IMR-90 (cell line): Measurements from ENCODE around the gene RPTOR. TPM values are rescaled to one million over a fixed set of nuclear protein-coding genes. Genes with fewer than 3 reads are reported as not detected.

Experiments used
- ATAC-seq: fragments of 200-7000 bp; cut with Tn5 transposase; 2 replicates; pipeline ENCODE4 v1.9.1; 2020; ENCODE audit warnings: low read depth, mild to moderate bottlenecking, moderate library complexity
- BruUV-seq: library from RNA; stranded (reverse); fragments of 400-500 nt; replicated peaks from 2 replicates; lab custom pipeline; 2021; lab: Mats Ljungman, UMichigan
- CTCF ChIA-PET: fragments of 300-600 bp; formaldehyde crosslinking; extraction: SDS; loops from one replicate; lab custom pipeline; 2021; ENCODE audit warnings: antibody characterized with exemption; lab: Yijun Ruan, JAX
- POLR2A ChIA-PET: fragments of 300-600 bp; sonication (Branson Sonifier 250); formaldehyde crosslinking; loops from one replicate; lab custom pipeline; 2022; ENCODE audit warnings: antibody characterized with exemption; ENCODE audit not compliant: unreplicated experiment; lab: Charles Lee
- DNase-seq: peaks from one replicate; pipeline ENCODE4 v3.0.0; 2013
- H2AFZ ChIP-seq: replicated peaks from 2 replicates; pipeline ENCODE3; 2013; ENCODE audit warnings: low read length, mild to moderate bottlenecking; ENCODE audit not compliant: poor library complexity
- H2AK5ac ChIP-seq: 2 replicates; pipeline ENCODE4 v1.6.1; 2013; ENCODE audit warnings: low read depth, low read length, inconsistent platforms
- H2AK9ac ChIP-seq: replicated peaks from 2 replicates; pipeline ENCODE3; 2013; ENCODE audit warnings: mild to moderate bottlenecking, low read depth, low read length, moderate library complexity; ENCODE audit not compliant: poor library complexity
- H2BK120ac ChIP-seq: 2 replicates; pipeline ENCODE4 v1.6.1; 2013; ENCODE audit warnings: low read depth, low read length, inconsistent platforms
- H2BK15ac ChIP-seq: 3 replicates; pipeline ENCODE4 v1.6.1; 2013; ENCODE audit warnings: low read depth, low read length, inconsistent platforms
- H2BK20ac ChIP-seq: 2 replicates; pipeline ENCODE4 v1.6.1; 2013; ENCODE audit warnings: low read depth, mild to moderate bottlenecking, inconsistent platforms, low read length, moderate library complexity
- H2BK5ac ChIP-seq: 2 replicates; pipeline ENCODE4 v1.6.1; 2013; ENCODE audit warnings: mild to moderate bottlenecking, low read depth, low read length, inconsistent platforms; ENCODE audit not compliant: poor library complexity, severe bottlenecking
- H3K14ac ChIP-seq: replicated peaks from 2 replicates; pipeline ENCODE4 v1.6.1; 2013; ENCODE audit warnings: low read depth, low read length, inconsistent platforms
- H3K18ac ChIP-seq: 2 replicates; pipeline ENCODE4 v1.6.1; 2013; ENCODE audit warnings: low read depth, low read length, control low read depth
- H3K23ac ChIP-seq: 2 replicates; pipeline ENCODE4 v1.6.1; 2013; ENCODE audit warnings: low read depth, low read length, inconsistent platforms
- H3K27ac ChIP-seq: 2 replicates; pipeline ENCODE4 v1.5.1; 2013; ENCODE audit warnings: mild to moderate bottlenecking, control low read depth, low read length; ENCODE audit not compliant: insufficient read depth
- H3K27me3 ChIP-seq: 2 replicates; pipeline ENCODE4 v1.6.1; 2013; ENCODE audit warnings: low read length; ENCODE audit not compliant: control insufficient read depth, insufficient read depth
- H3K36me3 ChIP-seq: 2 replicates; pipeline ENCODE4 v1.6.1; 2013; ENCODE audit warnings: low read length, mixed read lengths; ENCODE audit not compliant: control insufficient read depth, insufficient read depth
- H3K4ac ChIP-seq: 2 replicates; pipeline ENCODE4 v1.6.1; 2013; ENCODE audit warnings: low read depth, low read length, inconsistent platforms
- H3K4me1 ChIP-seq: 2 replicates; pipeline ENCODE4 v1.6.1; 2013; ENCODE audit warnings: low read length, mixed read lengths; ENCODE audit not compliant: control insufficient read depth, insufficient read depth
- H3K4me2 ChIP-seq: 2 replicates; pipeline ENCODE4 v1.6.1; 2013; ENCODE audit warnings: low read depth, mild to moderate bottlenecking, control low read depth, low read length, moderate library complexity
- H3K4me3 ChIP-seq: 2 replicates; pipeline ENCODE4 v1.5.1; 2013; ENCODE audit warnings: low read depth, mild to moderate bottlenecking, control low read depth, low read length, moderate library complexity; ENCODE audit not compliant: insufficient read depth
- H3K56ac ChIP-seq: 2 replicates; pipeline ENCODE4 v1.6.1; 2013; ENCODE audit warnings: low read length, inconsistent platforms; ENCODE audit not compliant: insufficient read depth; ENCODE audit errors: extremely low read depth
- H3K79me1 ChIP-seq, 2 experiments: 2 replicates each; pipeline ENCODE4 v1.6.1; 2013; ENCODE audit warnings: low read length in 2 of 2, inconsistent platforms in 1 of 2, low read depth in 1 of 2
- H3K9ac ChIP-seq: 2 replicates; pipeline ENCODE4 v1.6.1; 2013; ENCODE audit warnings: low read depth, low read length, control low read depth
- H3K9me1 ChIP-seq: 2 replicates; pipeline ENCODE4 v1.6.1; 2013; ENCODE audit warnings: low read length, inconsistent platforms; ENCODE audit not compliant: insufficient read depth
- H3K9me3 ChIP-seq: 2 replicates; pipeline ENCODE4 v1.6.1; 2013; ENCODE audit warnings: low read length; ENCODE audit not compliant: control insufficient read depth, insufficient read depth
- H4K20me1 ChIP-seq: 2 replicates; pipeline ENCODE4 v1.6.1; 2013; ENCODE audit warnings: low read length, inconsistent platforms; ENCODE audit not compliant: insufficient read depth
- H4K5ac ChIP-seq: 2 replicates; pipeline ENCODE4 v1.6.1; 2013; ENCODE audit warnings: mild to moderate bottlenecking, low read depth, low read length, control low read depth
- H4K8ac ChIP-seq, 2 experiments: 2 replicates each; pipeline ENCODE4 v1.6.1; 2013; ENCODE audit warnings: low read depth in 2 of 2, low read length in 2 of 2, control low read depth in 1 of 2, inconsistent platforms in 1 of 2
- H4K91ac ChIP-seq: 2 replicates; pipeline ENCODE4 v1.6.1; 2013; ENCODE audit warnings: low read depth, low read length, inconsistent platforms; ENCODE audit not compliant: insufficient read depth
- FOS ChIP-seq: fragments of 150-350 bp; IDR thresholded peaks from 2 replicates; pipeline ENCODE4 v1.6.1; 2016; ENCODE audit warnings: low read depth, low read length
- MAFK ChIP-seq: IDR thresholded peaks from 2 replicates; pipeline ENCODE4 v1.6.1; 2012; ENCODE audit warnings: low read depth, low read length, improper control_type of control experiment
- RAD21 ChIP-seq: IDR thresholded peaks from 2 replicates; pipeline ENCODE4 v1.6.1; 2012; ENCODE audit warnings: low read length, improper control_type of control experiment
- WGBS, 2 experiments: methylation state at CpG; one replicate each; pipeline versions ENCODE4 v1.1.5 to v1.1.7; 2013; ENCODE audit warnings: missing lambda C conversion rate in 2 of 2; ENCODE audit not compliant: insufficient read length in 1 of 2; ENCODE audit errors: extremely low coverage in 2 of 2; 5-methylcytosine and 5-hydroxymethylcytosine counted together
- dilution Hi-C: fragments of 300-500 bp; cut with HindIII; formaldehyde crosslinking; loops from one replicate; pipeline ENCODE4 v1.14.3; 2018; ENCODE audit warnings: low sequenced_read_pairs; ENCODE audit not compliant: unreplicated experiment
- in situ Hi-C: fragments of 300-500 bp; cut with MboI; formaldehyde crosslinking; loops from 3 replicates; pipeline ENCODE4 v1.14.3; 2019; ENCODE audit warnings: low sequenced_read_pairs, inconsistent platforms, mixed read lengths
- intact Hi-C: fragments of 100-400 bp; cut with micrococcal nuclease; formaldehyde crosslinking; loops from 2 replicates; pipeline ENCODE4 v1.10.0; 2022
- polyA plus RNA-seq, 3 experiments: library from polyadenylated mRNA; depleted of rRNA; stranded (reverse); fragments of >200 nt; gene quantifications; 2 replicates each; pipeline ENCODE4 v1.2.3, GENCODE V29; 2012; ENCODE audit warnings: low replicate concordance in 1 of 3
- total RNA-seq: library from RNA; depleted of rRNA; stranded (reverse); fragments of >200 nt; gene quantifications from 2 replicates; pipeline ENCODE4 v1.2.3, GENCODE V29; 2012

The RPTOR gene
- total and polyA plus RNA-seq, 2 of the 4 experiments (the other 2 are of a cell fraction) = 10.8 to 14.7 TPM

DNA sequence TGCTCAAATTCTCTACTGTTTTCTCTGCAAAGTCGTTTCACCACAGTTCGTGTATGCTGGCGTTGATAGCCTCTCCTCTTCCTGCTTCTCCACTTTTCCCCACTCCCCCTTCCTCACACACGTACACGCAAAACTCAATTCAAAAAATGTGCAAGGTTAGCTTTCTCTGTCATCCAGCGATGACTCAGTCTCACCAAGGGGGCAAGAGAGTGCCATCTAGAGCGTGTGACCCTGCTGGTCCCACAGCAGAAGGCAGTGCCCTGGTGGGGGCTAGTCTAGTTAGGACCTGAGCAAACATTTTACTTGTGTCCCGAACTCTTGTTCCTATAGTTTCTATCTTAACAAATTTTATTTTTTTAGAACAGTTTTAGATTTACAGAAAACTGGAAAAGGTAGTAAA, 325.8 kb downstream of the RPTOR start:
- CTCF ChIA-PET = no interaction called here
- peak overlapping the region; percentile 51; the same call in 1 of the 2 replicates for H2AK5ac ChIP-seq
- H4K20me1 ChIP-seq = no peaks in the 10 kb centered on the region
- no peak overlapping the region for H2BK120ac ChIP-seq
- intact Hi-C loops (no loop called here), in situ Hi-C loops (loop anchor here (10.0 kb wide), 1 partner anchor 446 kb away; no protein-coding TSS in a partner anchor), dilution Hi-C loops (no loop called here)
- H3K9me1 ChIP-seq = peaks cover 25% of the 10 kb centered on the region
- no peak overlapping the region for H4K5ac ChIP-seq
- 0 out of 2 replicates have a peak overlapping the region, but pooled peaks have one; percentile 60 for H3K23ac ChIP-seq
- 40 to 100% methylated on average over 1 to 2 of the region's 8 CpGs for WGBS, 2 experiments
- H2AFZ ChIP-seq = no peak overlapping the region
- H3K27me3 ChIP-seq = no peaks in the 10 kb centered on the region
- no peak overlapping the region; the same call in 1 of the 2 replicates for H3K4ac ChIP-seq
- DNase-seq (no peak), ATAC-seq (no peak)
- H3K9me3 ChIP-seq = no peaks in the 10 kb centered on the region
- POLR2A ChIA-PET = no interaction called here
- H3K9ac ChIP-seq = no peak overlapping the region
- no peak overlapping the region for H3K4me2 ChIP-seq
- no peak overlapping the region for H2BK20ac ChIP-seq
- no peak overlapping the region for H3K4me3 ChIP-seq
- 0 out of 2 replicates have a peak, but pooled peaks have one; percentile 5 for TF ChIP-seq MAFK
- TF ChIP-seq RAD21 = no peak
- TF ChIP-seq FOS = no peak
- H2AK9ac ChIP-seq = no peak overlapping the region
- H3K79me1 ChIP-seq = peaks cover 0 to 16% of the 10 kb centered on the region in 2 experiments; a peak in 1 of 4 replicates
- peaks cover 7% of the 10 kb centered on the region for H3K36me3 ChIP-seq
- 0 out of 2 replicates have a peak overlapping the region, but pooled peaks have one; percentile 14 for H3K14ac ChIP-seq
- no peak overlapping the region for H3K27ac ChIP-seq
- H4K91ac ChIP-seq = no peak overlapping the region
- H3K56ac ChIP-seq = no peak overlapping the region
- 0 out of 4 replicates have a peak overlapping the region, but pooled peaks of 1 of the 2 experiments have one; percentile 27 for H4K8ac ChIP-seq
- H3K4me1 ChIP-seq = peaks cover 16% of the 10 kb centered on the region
- H2BK5ac ChIP-seq = no peak overlapping the region
- H3K18ac ChIP-seq = no peak overlapping the region
- no peak overlapping the region for H2BK15ac ChIP-seq
- no TSS peak for BruUV-seq
